Calu3 (cell line): Measurements from ENCODE around the gene CLEC4C. TPM values are rescaled to one million over a fixed set of nuclear protein-coding genes. Genes with fewer than 3 reads are reported as not detected.
"Not testable (repeated sequence)": the region's sequence is repeated elsewhere in the genome, so short reads cannot be mapped to it uniquely, and the experiment has no call there.

ENCODE experiments used
- BruUV-seq: library from RNA; stranded (reverse); fragments of 400-500 nt; replicated peaks from 2 replicates; lab custom pipeline; 2021; lab: Mats Ljungman, UMichigan
- CTCF ChIA-PET: fragments of 300-600 bp; sonication (Branson Sonifier 250); formaldehyde crosslinking; loops from one replicate; lab custom pipeline; 2022; ENCODE audit warnings: antibody characterized with exemption; lab: Charles Lee
- DNase-seq: peaks from one replicate; pipeline ENCODE4 v3.0.0; 2022
- H3K27ac Mint-ChIP-seq: one replicate; pipeline ENCODE4 v1.8.0; 2022; ENCODE audit warnings: mixed read lengths; ENCODE audit not compliant: unreplicated experiment
- H3K27me3 Mint-ChIP-seq: one replicate; pipeline ENCODE4 v1.8.0; 2022; ENCODE audit warnings: mixed read lengths; ENCODE audit not compliant: unreplicated experiment
- H3K36me3 Mint-ChIP-seq: one replicate; pipeline ENCODE4 v1.8.0; 2022; ENCODE audit warnings: mild to moderate bottlenecking, moderate library complexity, mixed read lengths; ENCODE audit not compliant: insufficient read depth, unreplicated experiment
- H3K4me1 Mint-ChIP-seq: one replicate; pipeline ENCODE4 v1.8.0; 2022; ENCODE audit warnings: mild to moderate bottlenecking, low read depth, mixed read lengths; ENCODE audit not compliant: unreplicated experiment
- H3K4me3 Mint-ChIP-seq: one replicate; pipeline ENCODE4 v1.8.0; 2022; ENCODE audit warnings: mild to moderate bottlenecking, low read depth, moderate library complexity, mixed read lengths; ENCODE audit not compliant: unreplicated experiment
- H3K9me3 Mint-ChIP-seq: one replicate; pipeline ENCODE4 v1.8.0; 2022; ENCODE audit warnings: low read depth, mixed read lengths; ENCODE audit not compliant: unreplicated experiment
- CTCF ChIP-seq: fragments of 200-600 bp; IDR thresholded peaks from one replicate; pipeline ENCODE4 v1.8.0; 2022; ENCODE audit warnings: antibody characterized with exemption; ENCODE audit not compliant: unreplicated experiment
- intact Hi-C: fragments of 100-400 bp; cut with micrococcal nuclease; formaldehyde crosslinking; loops from one replicate; pipeline ENCODE4 v1.10.0; 2022; ENCODE audit not compliant: unreplicated experiment
- total RNA-seq: library from RNA; stranded (reverse); gene quantifications from 2 replicates; pipeline ENCODE4 v1.2.3, GENCODE V29; 2022

The CLEC4C gene
- total RNA-seq, 1 experiment from 2014 or later = not detected

GRCh38 chr12:7781274-7781673 lies 34.1 kb upstream of the CLEC4C start:
- no peak overlapping the region for H3K27ac Mint-ChIP-seq
- DNase-seq = no peak
- peaks cover under 1% of the 10 kb centered on the region for H3K27me3 Mint-ChIP-seq
- CTCF ChIA-PET = no interaction called here
- intact Hi-C loops = no loop called here
- TF ChIP-seq CTCF = no peak
- H3K36me3 Mint-ChIP-seq = no peaks in the 10 kb centered on the region
- no peaks in the 10 kb centered on the region for H3K4me1 Mint-ChIP-seq
- no TSS peak for BruUV-seq
- no peak overlapping the region for H3K4me3 Mint-ChIP-seq
- H3K9me3 Mint-ChIP-seq = peaks cover 2% of the 10 kb centered on the region

- no peak for DNase-seq
- H3K4me1 Mint-ChIP-seq = no peaks in the 10 kb centered on the region
- intact Hi-C loops = no loop called here
- no peaks in the 10 kb centered on the region for H3K27me3 Mint-ChIP-seq
- no peak overlapping the region for H3K4me3 Mint-ChIP-seq
- TF ChIP-seq CTCF = no peak
- no TSS peak for BruUV-seq
- no peaks in the 10 kb centered on the region for H3K36me3 Mint-ChIP-seq
- H3K9me3 Mint-ChIP-seq = no peaks in the 10 kb centered on the region
- H3K27ac Mint-ChIP-seq = no peak overlapping the region
- CTCF ChIA-PET = no interaction called here
Measured at GRCh38 chr12:7769999-7770398, 22.8 kb upstream of the CLEC4C start.

- H3K9me3 Mint-ChIP-seq = no peaks in the 10 kb centered on the region
- H3K4me3 Mint-ChIP-seq = no peak overlapping the region
- intact Hi-C loops = no loop called here
- CTCF ChIA-PET = no interaction called here
- H3K27ac Mint-ChIP-seq = no peak overlapping the region
- TF ChIP-seq CTCF = no peak
- DNase-seq = no peak
- BruUV-seq = no TSS peak
- H3K27me3 Mint-ChIP-seq = peaks cover 12% of the 10 kb centered on the region
- H3K36me3 Mint-ChIP-seq = no peaks in the 10 kb centered on the region
- H3K4me1 Mint-ChIP-seq = no peaks in the 10 kb centered on the region
Measured at GRCh38 chr12:7758766-7759140, 11.6 kb upstream of the CLEC4C start.

GRCh38 chr12:7756993-7757392 lies 9.8 kb upstream of the CLEC4C start:
- H3K36me3 Mint-ChIP-seq = no peaks in the 10 kb centered on the region
- no peaks in the 10 kb centered on the region for H3K9me3 Mint-ChIP-seq
- BruUV-seq = no TSS peak
- no peak overlapping the region for H3K27ac Mint-ChIP-seq
- intact Hi-C loops = no loop called here
- no peak for DNase-seq
- no peak for TF ChIP-seq CTCF
- CTCF ChIA-PET = no interaction called here
- H3K4me1 Mint-ChIP-seq = no peaks in the 10 kb centered on the region
- H3K27me3 Mint-ChIP-seq = peaks cover 12% of the 10 kb centered on the region
- H3K4me3 Mint-ChIP-seq = no peak overlapping the region

- H3K4me1 Mint-ChIP-seq, H3K36me3 Mint-ChIP-seq, H3K27ac Mint-ChIP-seq, intact Hi-C loops, BruUV-seq, CTCF ChIA-PET, H3K9me3 Mint-ChIP-seq, DNase-seq, H3K4me3 Mint-ChIP-seq: not testable (repeated sequence)
- H3K27me3 Mint-ChIP-seq = peaks cover 12% of the 10 kb centered on the region
Measured at GRCh38 chr12:7755668-7756067, 8.5 kb upstream of the CLEC4C start.

GRCh38 chr12:7751941-7752922 lies 5.1 kb upstream of the CLEC4C start:
- H3K9me3 Mint-ChIP-seq, BruUV-seq, H3K36me3 Mint-ChIP-seq, H3K4me3 Mint-ChIP-seq, intact Hi-C loops, H3K27ac Mint-ChIP-seq, CTCF ChIA-PET, DNase-seq, H3K27me3 Mint-ChIP-seq, H3K4me1 Mint-ChIP-seq: not testable (repeated sequence)
